IMR-90 (cell line): ENCODE measurements around the gene ZXDC.

ENCODE experiments used
- BHLHE40 ChIP-seq: fragments of 150-350 bp; IDR thresholded peaks from 2 replicates; pipeline ENCODE4 v1.6.1; 2016; ENCODE audit warnings: mild to moderate bottlenecking, low read depth, low read length
- CEBPB ChIP-seq: IDR thresholded peaks from 2 replicates; pipeline ENCODE4 v1.6.1; 2012; ENCODE audit warnings: low read depth, low read length, improper control_type of control experiment
- CHD1 ChIP-seq: IDR thresholded peaks from 2 replicates; pipeline ENCODE4 v1.6.1; 2012; ENCODE audit warnings: low read depth, low read length, improper control_type of control experiment
- CTCF ChIP-seq: conservative IDR thresholded peaks from 2 replicates; pipeline ENCODE4 v1.5.1; 2012; ENCODE audit warnings: mild to moderate bottlenecking, low read depth, low read length, improper control_type of control experiment
- MAZ ChIP-seq: IDR thresholded peaks from 2 replicates; pipeline ENCODE4 v1.6.1; 2012; ENCODE audit warnings: low read depth, mild to moderate bottlenecking, low read length, improper control_type of control experiment, moderate library complexity, borderline replicate concordance
- MXI1 ChIP-seq: IDR thresholded peaks from 2 replicates; pipeline ENCODE4 v1.6.1; 2012; ENCODE audit warnings: low read depth, mild to moderate bottlenecking, low read length, moderate library complexity, borderline replicate concordance
- POLR2A ChIP-seq: IDR thresholded peaks from 2 replicates; pipeline ENCODE4 v1.6.1; 2012; ENCODE audit warnings: mild to moderate bottlenecking, low read depth, low read length
- RAD21 ChIP-seq: IDR thresholded peaks from 2 replicates; pipeline ENCODE4 v1.6.1; 2012; ENCODE audit warnings: low read length, improper control_type of control experiment
- SMC3 ChIP-seq: fragments of 150-350 bp; IDR thresholded peaks from 2 replicates; pipeline ENCODE4 v1.6.1; 2016; ENCODE audit warnings: low read depth, mild to moderate bottlenecking, antibody characterized with exemption, low read length, moderate library complexity
- USF2 ChIP-seq: fragments of 150-350 bp; IDR thresholded peaks from 2 replicates; pipeline ENCODE4 v1.6.1; 2017; ENCODE audit warnings: mild to moderate bottlenecking, antibody characterized with exemption, low read length, low read depth
- TF ChIP-seq, protein P1 (sequence below): fragments of 150-350 bp; IDR thresholded peaks from 2 replicates; pipeline ENCODE4 v1.6.1; 2016; ENCODE audit warnings: low read depth, mild to moderate bottlenecking, low read length, moderate library complexity, borderline replicate concordance

DNA sequence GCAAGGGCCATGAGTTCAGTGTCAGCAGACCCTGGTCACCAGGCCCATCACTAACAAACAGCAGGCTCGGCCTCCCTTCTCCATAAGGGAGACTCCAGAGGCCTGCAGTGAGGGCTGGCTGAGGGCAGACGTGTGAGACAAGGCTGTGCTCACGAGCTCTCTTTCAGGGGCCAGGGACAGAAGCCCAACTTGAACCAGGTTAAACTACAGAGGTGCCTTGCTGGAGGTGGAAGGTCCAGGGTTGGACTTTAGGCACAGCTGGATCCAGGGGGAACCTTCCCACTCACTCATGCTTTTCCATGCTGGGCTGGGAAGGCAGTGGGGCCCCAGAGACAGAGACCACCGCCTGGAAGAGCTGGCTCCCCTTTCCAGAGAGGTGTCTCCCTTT lies 62.0 kb downstream of the ZXDC start:
- no peak for TF ChIP-seq CTCF
- TF ChIP-seq USF2, result no peak
- TF ChIP-seq CHD1, result no peak
- TF ChIP-seq POLR2A, result no peak
- TF ChIP-seq, protein P1, sequence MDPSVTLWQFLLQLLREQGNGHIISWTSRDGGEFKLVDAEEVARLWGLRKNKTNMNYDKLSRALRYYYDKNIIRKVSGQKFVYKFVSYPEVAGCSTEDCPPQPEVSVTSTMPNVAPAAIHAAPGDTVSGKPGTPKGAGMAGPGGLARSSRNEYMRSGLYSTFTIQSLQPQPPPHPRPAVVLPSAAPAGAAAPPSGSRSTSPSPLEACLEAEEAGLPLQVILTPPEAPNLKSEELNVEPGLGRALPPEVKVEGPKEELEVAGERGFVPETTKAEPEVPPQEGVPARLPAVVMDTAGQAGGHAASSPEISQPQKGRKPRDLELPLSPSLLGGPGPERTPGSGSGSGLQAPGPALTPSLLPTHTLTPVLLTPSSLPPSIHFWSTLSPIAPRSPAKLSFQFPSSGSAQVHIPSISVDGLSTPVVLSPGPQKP, result no peak
- no peak for TF ChIP-seq MXI1
- TF ChIP-seq CEBPB, result no peak
- TF ChIP-seq SMC3, result no peak
- TF ChIP-seq BHLHE40, result no peak
- TF ChIP-seq MAZ, result no peak
- TF ChIP-seq RAD21, result no peak
